Endodermal cell (in vitro differentiated cells): ENCODE measurements around the gene INSRR. TPM values are rescaled to one million over a fixed set of nuclear protein-coding genes. Genes with fewer than 3 reads are reported as not detected.

Experiments
- DNase-seq: peaks from one replicate; pipeline ENCODE4 v3.0.0-alpha.2; 2017
- H3K27ac ChIP-seq: 2 replicates; pipeline ENCODE4 v1.5.1; 2013; ENCODE audit warnings: mild to moderate bottlenecking, low read depth, low read length, moderate library complexity
- H3K27me3 ChIP-seq: 2 replicates; pipeline ENCODE4 v1.6.1; 2013; ENCODE audit warnings: mild to moderate bottlenecking, low read length, moderate library complexity; ENCODE audit not compliant: insufficient read depth, control insufficient read depth, poor library complexity, severe bottlenecking
- H3K36me3 ChIP-seq: 2 replicates; pipeline ENCODE4 v1.7.0; 2013; ENCODE audit warnings: mild to moderate bottlenecking, low read length, moderate library complexity; ENCODE audit not compliant: control insufficient read depth, insufficient read depth
- H3K4me1 ChIP-seq: one replicate; pipeline ENCODE4 v1.7.0; 2013; ENCODE audit warnings: low read length; ENCODE audit not compliant: control insufficient read depth, insufficient read depth
- H3K4me3 ChIP-seq: 2 replicates; pipeline ENCODE4 v1.5.1; 2013; ENCODE audit warnings: mild to moderate bottlenecking, low read length, moderate library complexity
- H3K9ac ChIP-seq: 2 replicates; pipeline ENCODE4 v1.6.1; 2013; ENCODE audit warnings: mild to moderate bottlenecking, low read length, moderate library complexity; ENCODE audit not compliant: poor library complexity, severe bottlenecking; ENCODE audit errors: extremely low read depth
- H3K9me3 ChIP-seq: 2 replicates; pipeline ENCODE4 v1.6.1; 2013; ENCODE audit warnings: mild to moderate bottlenecking, low read length, moderate library complexity; ENCODE audit not compliant: control insufficient read depth
- H3K27ac Mint-ChIP-seq: 2 replicates; pipeline ENCODE4 v1.8.0; 2020; ENCODE audit warnings: mixed read lengths
- H3K27me3 Mint-ChIP-seq: 2 replicates; pipeline ENCODE4 v1.8.0; 2021; ENCODE audit warnings: mild to moderate bottlenecking, mixed read lengths; ENCODE audit not compliant: insufficient read depth
- H3K36me3 Mint-ChIP-seq: 2 replicates; pipeline ENCODE4 v1.8.0; 2020; ENCODE audit warnings: low read depth, mixed read lengths
- H3K4me1 Mint-ChIP-seq: 2 replicates; pipeline ENCODE4 v1.8.0; 2020; ENCODE audit warnings: mixed read lengths
- H3K4me3 Mint-ChIP-seq: 2 replicates; pipeline ENCODE4 v1.8.0; 2020; ENCODE audit warnings: mild to moderate bottlenecking, moderate library complexity, mixed read lengths
- H3K9me3 Mint-ChIP-seq: 2 replicates; pipeline ENCODE4 v1.8.0; 2020; ENCODE audit warnings: mild to moderate bottlenecking, mixed read lengths
- CTCF ChIP-seq: fragments of 200-600 bp; sonication (generic); conservative IDR thresholded peaks from 2 replicates; pipeline ENCODE4 v1.5.0; 2021; ENCODE audit warnings: antibody characterized with exemption, mild to moderate bottlenecking
- WGBS, 2 experiments: methylation state at CpG; one replicate each; pipeline versions ENCODE4 v1.1.5 to v1.1.7; 2013; ENCODE audit warnings: missing lambda C conversion rate in 2 of 2, mixed read lengths in 1 of 2; ENCODE audit not compliant: insufficient coverage in 1 of 2, insufficient read length in 1 of 2; 5-methylcytosine and 5-hydroxymethylcytosine counted together
- total RNA-seq, 2 donors: library from RNA; stranded (reverse); fragmentation: NEBNext Ultra II Directional in 1 of 2; extraction: Animal tissue kit (Norgen Biotek cat#: 25700) in 1 of 2; gene quantifications; 2 replicates in 1 of 2; 3 replicates in 1 of 2; pipeline ENCODE4 v1.2.1, GENCODE V29; 2021

Gene INSRR
- total RNA-seq, 2 donors from 2014 or later, result 0.07 to 0.09 TPM

- no peak overlapping the region for H3K4me3 Mint-ChIP-seq
- Histone ChIP-seq H3K4me1 (peaks cover 3% of the 10 kb centered on the region), H3K27me3 (peaks cover 21% of the 10 kb centered on the region), H3K9me3 (no peaks in the 10 kb centered on the region), H3K4me3 (no peak overlapping the region), H3K36me3 (no peaks in the 10 kb centered on the region), H3K27ac (no peak overlapping the region), H3K9ac (no peak overlapping the region)
- no peaks in the 10 kb centered on the region for H3K36me3 Mint-ChIP-seq
- H3K27me3 Mint-ChIP-seq, result peaks cover 57% of the 10 kb centered on the region
- 94 to 98% methylated on average over 6 to 21 of the region's 21 CpGs for WGBS, 2 experiments
- no peaks in the 10 kb centered on the region for H3K9me3 Mint-ChIP-seq
- no peak for DNase-seq
- no peak for TF ChIP-seq CTCF
- H3K4me1 Mint-ChIP-seq, result no peaks in the 10 kb centered on the region
- H3K27ac Mint-ChIP-seq, result no peak overlapping the region
These were observed 21.0 kb upstream of the INSRR start for GRCh38 chr1:156879876-156880275.

- Histone ChIP-seq H3K9me3 (no peaks in the 10 kb centered on the region), H3K27ac (no peak overlapping the region), H3K4me3 (no peak overlapping the region), H3K9ac (no peak overlapping the region), H3K36me3 (no peaks in the 10 kb centered on the region), H3K4me1 (no peaks in the 10 kb centered on the region), H3K27me3 (peaks cover 21% of the 10 kb centered on the region)
- no peaks in the 10 kb centered on the region for H3K9me3 Mint-ChIP-seq
- no peak for TF ChIP-seq CTCF
- H3K4me1 Mint-ChIP-seq, result no peaks in the 10 kb centered on the region
- no peak overlapping the region for H3K4me3 Mint-ChIP-seq
- no peaks in the 10 kb centered on the region for H3K36me3 Mint-ChIP-seq
- no peak overlapping the region for H3K27ac Mint-ChIP-seq
- 84 to 86% methylated on average over 4 to 5 of the region's 5 CpGs for WGBS, 2 experiments
- H3K27me3 Mint-ChIP-seq, result peaks cover 60% of the 10 kb centered on the region
- no peak for DNase-seq
These were observed 18.7 kb upstream of the INSRR start for GRCh38 chr1:156877433-156878170.

GRCh38 chr1:156876281-156876680 is 17.4 kb upstream of the INSRR start:
- Histone ChIP-seq H3K4me3 (no peak overlapping the region), H3K36me3 (no peaks in the 10 kb centered on the region), H3K4me1 (no peaks in the 10 kb centered on the region), H3K27me3 (peaks cover 21% of the 10 kb centered on the region), H3K9me3 (no peaks in the 10 kb centered on the region), H3K9ac (no peak overlapping the region), H3K27ac (no peak overlapping the region)
- no peaks in the 10 kb centered on the region for H3K9me3 Mint-ChIP-seq
- peaks cover 58% of the 10 kb centered on the region for H3K27me3 Mint-ChIP-seq
- WGBS, 2 experiments, result 23 to 43% methylated on average over 4 to 21 of the region's 21 CpGs
- peak; percentile 76 for TF ChIP-seq CTCF
- no peak overlapping the region for H3K4me3 Mint-ChIP-seq
- peak; percentile 92 for DNase-seq
- H3K4me1 Mint-ChIP-seq, result no peaks in the 10 kb centered on the region
- H3K27ac Mint-ChIP-seq, result no peak overlapping the region
- H3K36me3 Mint-ChIP-seq, result no peaks in the 10 kb centered on the region
